Activated T-helper 1 cell treated with anti-CD3 and anti-CD28 coated beads, Interleukin-12 subunit alpha, Interleukin-12 subunit beta, Interleukin-2, Interleukin-4 antibody, amounts not matched to agents 30 ng/mL and 10 ng/mL and 1 ng/mL, durations not matched to agents 14 hours and 24 hours and 36 hours (primary cell): ENCODE measurements around the gene PAPPA2. TPM values are rescaled to one million over a fixed set of nuclear protein-coding genes. Genes with fewer than 3 reads are reported as not detected.

ENCODE experiments used
- DNase-seq: peaks from one replicate; pipeline ENCODE4 v3.0.0; 2021; ENCODE audit warnings: low spot score
- H3K27ac Mint-ChIP-seq: one replicate; pipeline ENCODE4 v1.8.0; 2021; ENCODE audit warnings: mild to moderate bottlenecking, mixed read lengths
- H3K27me3 Mint-ChIP-seq: one replicate; pipeline ENCODE4 v1.8.0; 2022; ENCODE audit warnings: mild to moderate bottlenecking, moderate library complexity, mixed read lengths; ENCODE audit not compliant: insufficient read depth
- H3K36me3 Mint-ChIP-seq: one replicate; pipeline ENCODE4 v1.8.0; 2021; ENCODE audit warnings: low read depth, mixed read lengths
- H3K4me1 Mint-ChIP-seq: one replicate; pipeline ENCODE4 v1.8.0; 2021; ENCODE audit warnings: low read depth, mixed read lengths
- H3K4me3 Mint-ChIP-seq: one replicate; pipeline ENCODE4 v1.8.0; 2021; ENCODE audit warnings: mild to moderate bottlenecking, moderate library complexity, mixed read lengths
- H3K9me3 Mint-ChIP-seq: one replicate; pipeline ENCODE4 v1.8.0; 2021; ENCODE audit warnings: mixed read lengths
- intact Hi-C: fragments of 100-400 bp; cut with micrococcal nuclease; formaldehyde crosslinking; loops from one replicate; pipeline ENCODE4 v1.15.1; 2024
- total RNA-seq: library from RNA; stranded (reverse); gene quantifications from 2 replicates; pipeline ENCODE4 v1.2.3, GENCODE V29; 2022

Gene PAPPA2
- total RNA-seq, 1 donor from 2014 or later: 0.10 TPM

DNA sequence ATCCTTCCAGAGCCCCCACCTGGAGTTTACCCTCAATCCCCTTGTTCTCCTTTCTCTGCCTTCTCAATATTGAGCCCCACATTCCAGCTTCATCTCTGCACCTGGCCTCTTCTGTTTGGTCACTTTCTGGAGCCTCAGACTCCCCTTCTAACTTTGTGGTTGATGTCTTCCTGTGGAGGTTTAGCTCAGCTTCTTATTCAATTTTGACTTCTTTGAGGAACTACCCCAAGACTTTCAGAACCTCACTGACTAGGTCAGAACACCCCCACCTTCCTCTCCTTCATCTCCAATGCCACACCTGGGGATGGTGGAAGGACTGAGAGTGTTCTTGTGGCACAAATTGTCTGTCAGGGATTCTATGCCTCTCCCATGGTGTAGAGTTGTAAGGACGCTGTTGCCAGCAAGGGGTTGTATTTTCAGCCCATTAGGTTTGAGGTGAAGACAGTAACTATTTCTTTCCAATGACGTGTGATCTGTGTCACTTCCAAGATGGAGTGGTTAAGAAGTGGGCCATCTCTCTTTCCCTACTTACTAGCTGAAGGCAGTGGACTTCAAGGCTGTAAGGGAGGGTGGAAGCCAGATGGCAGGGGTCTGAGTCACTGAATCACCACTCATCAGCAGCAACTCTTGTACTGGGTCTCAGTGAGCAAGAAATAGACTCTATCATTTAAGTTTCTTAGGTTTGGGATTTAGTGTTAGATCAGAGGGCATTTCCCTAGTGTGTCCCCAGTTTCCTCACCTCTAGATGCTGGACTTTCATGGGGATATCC is 80.6 kb downstream of the PAPPA2 start:
- no peaks in the 10 kb centered on the region for H3K9me3 Mint-ChIP-seq
- no peak overlapping the region for H3K4me3 Mint-ChIP-seq
- no peak overlapping the region for H3K27ac Mint-ChIP-seq
- H3K27me3 Mint-ChIP-seq: no peaks in the 10 kb centered on the region
- no peaks in the 10 kb centered on the region for H3K36me3 Mint-ChIP-seq
- DNase-seq: no peak
- intact Hi-C loops: no loop called here
- H3K4me1 Mint-ChIP-seq: no peaks in the 10 kb centered on the region

DNA sequence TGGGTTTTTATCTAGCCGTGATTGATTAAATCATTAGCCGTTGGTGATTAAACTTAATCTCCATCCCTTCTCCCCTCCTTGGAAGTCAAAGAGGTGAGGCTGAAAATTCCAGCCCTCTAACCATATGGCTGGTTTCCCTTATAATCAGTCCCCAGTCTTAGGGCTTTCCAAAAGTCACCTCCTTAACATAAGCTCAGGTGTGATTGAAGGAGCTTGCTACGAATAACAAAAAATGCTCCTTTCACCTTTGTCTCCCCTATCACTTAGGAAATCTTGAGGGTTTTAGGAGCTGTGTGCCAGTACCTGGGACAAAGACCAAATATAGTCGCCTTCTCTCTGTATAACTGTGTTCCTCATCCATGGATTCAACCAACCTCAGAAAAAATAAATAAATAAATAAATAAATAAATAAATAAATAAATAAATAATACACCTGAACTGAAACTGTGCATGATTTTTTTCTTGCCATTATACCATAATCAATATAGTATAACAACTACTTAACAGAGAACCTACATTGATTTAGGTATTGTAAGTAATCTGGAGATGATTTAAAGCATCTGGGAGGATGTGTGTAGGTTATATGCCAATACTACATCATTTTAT is 82.2 kb downstream of the PAPPA2 start:
- no peaks in the 10 kb centered on the region for H3K9me3 Mint-ChIP-seq
- no peaks in the 10 kb centered on the region for H3K4me1 Mint-ChIP-seq
- H3K27ac Mint-ChIP-seq: no peak overlapping the region
- intact Hi-C loops: no loop called here
- H3K36me3 Mint-ChIP-seq: no peaks in the 10 kb centered on the region
- H3K4me3 Mint-ChIP-seq: no peak overlapping the region
- no peak for DNase-seq
- no peaks in the 10 kb centered on the region for H3K27me3 Mint-ChIP-seq

DNA sequence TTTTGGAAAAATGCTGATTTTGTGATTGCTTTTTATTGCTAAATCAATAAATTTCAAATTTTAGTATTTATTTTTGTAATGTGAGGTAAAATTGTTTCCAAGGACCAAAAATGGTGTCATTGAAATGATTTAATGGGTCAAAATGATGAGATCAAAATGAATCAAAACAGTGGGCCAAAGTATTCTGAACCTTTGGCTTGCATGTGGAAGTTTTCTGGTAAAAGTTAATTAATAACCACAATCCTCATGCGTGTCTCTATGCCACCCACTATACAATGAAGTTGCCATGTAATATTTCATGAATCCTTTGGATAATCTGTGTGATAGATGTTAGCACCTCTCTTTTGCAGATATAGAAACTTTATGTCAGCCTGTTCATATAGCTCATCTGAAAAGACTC is 83.8 kb downstream of the PAPPA2 start:
- intact Hi-C loops: no loop called here
- H3K27ac Mint-ChIP-seq: no peak overlapping the region
- DNase-seq: no peak
- H3K27me3 Mint-ChIP-seq: no peaks in the 10 kb centered on the region
- no peaks in the 10 kb centered on the region for H3K9me3 Mint-ChIP-seq
- H3K4me1 Mint-ChIP-seq: no peaks in the 10 kb centered on the region
- H3K4me3 Mint-ChIP-seq: no peak overlapping the region
- H3K36me3 Mint-ChIP-seq: no peaks in the 10 kb centered on the region

- Mint-ChIP-seq H3K27me3 (peaks cover 6% of the 10 kb centered on the region), H3K4me3 (no peak overlapping the region), H3K36me3 (no peaks in the 10 kb centered on the region), H3K9me3 (no peaks in the 10 kb centered on the region), H3K27ac (no peak overlapping the region), H3K4me1 (no peaks in the 10 kb centered on the region)
- no peak for DNase-seq
- intact Hi-C loops: loop anchor here (10.0 kb wide), 1 partner anchor 176 kb away; no protein-coding TSS in a partner anchor
These were observed 88.2 kb downstream of the PAPPA2 start for GRCh38 chr1:176551146-176551545.

- no peaks in the 10 kb centered on the region for H3K4me1 Mint-ChIP-seq
These were observed 89.4 kb downstream of the PAPPA2 start for GRCh38 chr1:176552217-176552991.

GRCh38 chr1:176552999-176553398 is 90.0 kb downstream of the PAPPA2 start:
- intact Hi-C loops: loop anchor here (10.0 kb wide), 1 partner anchor 178 kb away; no protein-coding TSS in a partner anchor
- H3K36me3 Mint-ChIP-seq: no peaks in the 10 kb centered on the region

More at GRCh38 chr1:176552217-176552991, 89.4 kb downstream of the PAPPA2 start:
- H3K9me3 Mint-ChIP-seq: no peaks in the 10 kb centered on the region
- H3K27ac Mint-ChIP-seq: no peak overlapping the region
- intact Hi-C loops: loop anchor here (10.0 kb wide), 1 partner anchor 178 kb away; no protein-coding TSS in a partner anchor
- no peak overlapping the region for H3K4me3 Mint-ChIP-seq
- H3K27me3 Mint-ChIP-seq: peaks cover 6% of the 10 kb centered on the region
- DNase-seq: no peak
- no peaks in the 10 kb centered on the region for H3K36me3 Mint-ChIP-seq

GRCh38 chr1:176556288-176556687 is 93.3 kb downstream of the PAPPA2 start:
- intact Hi-C loops: loop anchor here (10.0 kb wide), 1 partner anchor 181 kb away; no protein-coding TSS in a partner anchor
- H3K27me3 Mint-ChIP-seq: peaks cover 6% of the 10 kb centered on the region

More at GRCh38 chr1:176552999-176553398, 90.0 kb downstream of the PAPPA2 start:
- Mint-ChIP-seq H3K9me3 (no peaks in the 10 kb centered on the region), H3K4me1 (no peaks in the 10 kb centered on the region), H3K27me3 (peaks cover 6% of the 10 kb centered on the region), H3K4me3 (no peak overlapping the region), H3K27ac (no peak overlapping the region)
- DNase-seq: no peak

GRCh38 chr1:176557543-176558258 is 94.7 kb downstream of the PAPPA2 start:
- Mint-ChIP-seq H3K4me1 (no peaks in the 10 kb centered on the region), H3K36me3 (no peaks in the 10 kb centered on the region), H3K9me3 (no peaks in the 10 kb centered on the region), H3K27ac (no peak overlapping the region), H3K4me3 (no peak overlapping the region), H3K27me3 (peaks cover 6% of the 10 kb centered on the region)
- intact Hi-C loops: loop anchor here (10.0 kb wide), 1 partner anchor 183 kb away; no protein-coding TSS in a partner anchor
- no peak for DNase-seq

More at GRCh38 chr1:176556288-176556687, 93.3 kb downstream of the PAPPA2 start:
- H3K4me1 Mint-ChIP-seq: no peaks in the 10 kb centered on the region
- H3K9me3 Mint-ChIP-seq: no peaks in the 10 kb centered on the region
- H3K4me3 Mint-ChIP-seq: no peak overlapping the region
- DNase-seq: no peak
- no peak overlapping the region for H3K27ac Mint-ChIP-seq
- no peaks in the 10 kb centered on the region for H3K36me3 Mint-ChIP-seq

- H3K27me3 Mint-ChIP-seq: peaks cover 6% of the 10 kb centered on the region
- no peaks in the 10 kb centered on the region for H3K4me1 Mint-ChIP-seq
- H3K36me3 Mint-ChIP-seq: no peaks in the 10 kb centered on the region
- DNase-seq: no peak
- H3K4me3 Mint-ChIP-seq: no peak overlapping the region
- H3K9me3 Mint-ChIP-seq: no peaks in the 10 kb centered on the region
- no peak overlapping the region for H3K27ac Mint-ChIP-seq
- intact Hi-C loops: loop anchor here (10.0 kb wide), 1 partner anchor 184 kb away; no protein-coding TSS in a partner anchor
These were observed 95.6 kb downstream of the PAPPA2 start for GRCh38 chr1:176558561-176558960.

DNA sequence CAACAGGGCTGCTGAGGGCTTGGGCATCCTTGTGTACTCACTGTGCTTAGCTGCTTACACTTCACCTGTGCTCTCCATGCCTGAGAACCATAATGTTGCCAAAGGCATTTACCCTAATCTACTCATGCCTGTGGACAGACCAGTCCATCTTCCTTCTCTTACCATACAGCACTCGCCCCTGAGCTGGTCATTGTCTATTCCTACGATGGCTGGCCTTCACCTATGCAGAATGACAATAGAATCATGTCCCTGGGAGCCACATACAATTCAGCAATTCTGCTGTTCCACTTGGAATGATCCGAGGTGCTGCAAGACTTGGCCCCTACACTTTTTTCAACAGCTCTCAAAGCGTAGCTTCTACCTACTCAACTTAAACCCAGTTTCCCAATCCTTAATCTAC is 96.5 kb downstream of the PAPPA2 start:
- DNase-seq: no peak

DNA sequence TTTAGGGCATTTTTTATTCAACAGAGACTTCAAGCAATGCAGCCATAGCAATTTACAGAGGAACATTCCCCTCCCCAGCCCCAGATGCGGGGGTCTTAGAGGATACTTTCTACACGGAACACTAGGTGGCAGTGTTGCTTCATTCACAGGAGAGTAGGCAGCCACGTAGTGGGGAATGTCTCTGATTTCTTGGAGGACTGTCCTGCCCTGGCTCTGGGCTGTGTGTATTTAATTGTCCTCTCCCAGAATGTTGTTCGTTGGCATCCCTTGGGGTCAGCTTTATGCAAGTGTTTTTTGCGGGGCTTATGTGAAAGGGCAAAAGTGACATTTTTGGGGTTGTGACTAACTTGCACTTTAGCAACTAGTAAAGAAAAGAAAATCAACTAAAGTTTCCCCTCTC is 96.9 kb downstream of the PAPPA2 start:
- H3K27me3 Mint-ChIP-seq: no peaks in the 10 kb centered on the region
- intact Hi-C loops: loop anchor here (1.0 to 10.0 kb wide), 3 partner anchors 131 to 321 kb away; no protein-coding TSS in a partner anchor
- H3K27ac Mint-ChIP-seq: no peak overlapping the region
- H3K36me3 Mint-ChIP-seq: no peaks in the 10 kb centered on the region
- H3K4me3 Mint-ChIP-seq: no peak overlapping the region
- H3K9me3 Mint-ChIP-seq: no peaks in the 10 kb centered on the region
- DNase-seq: no peak
- no peaks in the 10 kb centered on the region for H3K4me1 Mint-ChIP-seq

More for the DNA sequence above, 96.5 kb downstream of the PAPPA2 start:
- no peaks in the 10 kb centered on the region for H3K9me3 Mint-ChIP-seq
- H3K4me1 Mint-ChIP-seq: no peaks in the 10 kb centered on the region
- H3K27ac Mint-ChIP-seq: no peak overlapping the region
- H3K36me3 Mint-ChIP-seq: no peaks in the 10 kb centered on the region
- intact Hi-C loops: loop anchor here (1.0 to 10.0 kb wide), 2 partner anchors 132 to 185 kb away; no protein-coding TSS in a partner anchor
- H3K4me3 Mint-ChIP-seq: no peak overlapping the region
- H3K27me3 Mint-ChIP-seq: no peaks in the 10 kb centered on the region

DNA sequence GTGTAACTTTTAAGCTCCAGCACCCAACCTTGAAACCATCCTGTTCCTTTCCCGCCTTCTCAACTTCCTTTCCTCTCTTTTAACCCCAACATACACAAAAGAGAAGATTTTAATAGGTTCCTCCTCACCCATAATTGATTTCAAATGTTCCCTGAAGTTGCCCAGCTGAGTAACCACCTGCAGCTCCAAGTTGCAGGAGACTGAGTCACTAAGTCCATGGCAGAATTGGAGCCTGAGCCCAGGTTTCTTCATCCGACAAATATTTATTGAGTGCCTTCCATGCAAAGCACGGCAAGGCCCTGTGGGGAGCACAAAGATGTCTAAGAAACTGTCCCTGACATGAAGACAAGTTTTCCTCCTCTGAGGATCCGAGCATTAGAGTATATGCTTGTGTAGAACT is 97.7 kb downstream of the PAPPA2 start:
- intact Hi-C loops: loop anchor here (1.0 kb wide), 1 partner anchor 321 kb away; no protein-coding TSS in a partner anchor
- Mint-ChIP-seq H3K27ac (no peak overlapping the region), H3K36me3 (no peaks in the 10 kb centered on the region), H3K27me3 (no peaks in the 10 kb centered on the region), H3K4me3 (no peak overlapping the region), H3K4me1 (no peaks in the 10 kb centered on the region), H3K9me3 (no peaks in the 10 kb centered on the region)
- DNase-seq: no peak
